Panc1 (cell line): ENCODE measurements around the gene NPHP4. TPM values are rescaled to one million over a fixed set of nuclear protein-coding genes. Genes with fewer than 3 reads are reported as not detected.
A peak's percentile ranks its signal among the peaks of the same experiment; 100 is the strongest.

Experiments used
- ATAC-seq: fragments of 200-7000 bp; cut with Tn5 transposase; 2 replicates; pipeline ENCODE4 v1.9.1; 2020; ENCODE audit warnings: mild to moderate bottlenecking, moderate library complexity
- BruUV-seq: library from RNA; stranded (reverse); fragments of 400-500 nt; replicated peaks from 2 replicates; lab custom pipeline; 2021; lab: Mats Ljungman, UMichigan
- CTCF ChIA-PET: fragments of 300-600 bp; sonication (Branson Sonifier 250); formaldehyde crosslinking; loops from one replicate; lab custom pipeline; 2022; ENCODE audit warnings: antibody characterized with exemption; lab: Charles Lee
- POLR2A ChIA-PET: fragments of 300-600 bp; sonication (Branson Sonifier 250); formaldehyde crosslinking; loops from one replicate; lab custom pipeline; 2022; ENCODE audit warnings: antibody characterized with exemption; lab: Charles Lee
- DNase-seq: peaks from one replicate; pipeline ENCODE4 v3.0.0-alpha.2; 2010; ENCODE audit warnings: low read depth, low spot score
- H3K27ac ChIP-seq: 2 replicates; pipeline ENCODE4 v1.5.1; 2011; ENCODE audit warnings: mild to moderate bottlenecking, low read length, inconsistent platforms
- H3K27me3 ChIP-seq: fragments of 200-500 bp; sonication (Bioruptor generic); 2 replicates; pipeline ENCODE4 v1.6.0; 2014; ENCODE audit warnings: low read length, inconsistent platforms; ENCODE audit not compliant: control insufficient read depth, insufficient read depth
- H3K36me3 ChIP-seq: fragments of 200-500 bp; sonication (Bioruptor generic); 2 replicates; pipeline ENCODE4 v1.5.1; 2014; ENCODE audit warnings: inconsistent platforms, mild to moderate bottlenecking, low read length, moderate library complexity; ENCODE audit not compliant: control insufficient read depth, insufficient read depth
- H3K4me1 ChIP-seq: 2 replicates; pipeline ENCODE4 v1.5.1; 2011; ENCODE audit warnings: inconsistent platforms, mild to moderate bottlenecking, low read length, moderate library complexity; ENCODE audit not compliant: control insufficient read depth, insufficient read depth
- H3K4me3 ChIP-seq, 2 experiments: 2 replicates each; pipeline ENCODE4 v1.5.1; 2011 to 2012; ENCODE audit warnings: low read depth in 2 of 2, low read length in 2 of 2, mild to moderate bottlenecking in 2 of 2, inconsistent platforms in 1 of 2, moderate library complexity in 1 of 2
- H3K9me3 ChIP-seq: fragments of 200-500 bp; sonication (Bioruptor generic); 2 replicates; pipeline ENCODE4 v1.5.1; 2014; ENCODE audit warnings: low read depth, mild to moderate bottlenecking, inconsistent platforms, low read length, moderate library complexity; ENCODE audit not compliant: control insufficient read depth, insufficient read depth
- CTCF ChIP-seq: fragments of 450-650 bp; IDR thresholded peaks from 2 replicates; pipeline ENCODE4 v1.5.1; 2017; ENCODE audit warnings: mild to moderate bottlenecking
- POLR2AphosphoS5 ChIP-seq: IDR thresholded peaks from 2 replicates; pipeline ENCODE4 v1.6.1; 2012; ENCODE audit warnings: mild to moderate bottlenecking, low read depth, low read length, moderate library complexity
- SIN3A ChIP-seq: IDR thresholded peaks from 2 replicates; pipeline ENCODE4 v1.6.1; 2012; ENCODE audit warnings: low read depth, mild to moderate bottlenecking, low read length, moderate library complexity, borderline replicate concordance; ENCODE audit not compliant: insufficient read depth
- TCF7L2 ChIP-seq: IDR thresholded peaks from 2 replicates; pipeline ENCODE4 v1.6.1; 2011; ENCODE audit warnings: mild to moderate bottlenecking, low read depth, low read length, inconsistent platforms
- in situ Hi-C: cut with HindIII; loops from 2 replicates; pipeline ENCODE4 v1.10.0; 2016; ENCODE audit warnings: low sequenced_read_pairs, low pct_unique_long_range_greater_than_20kb
- intact Hi-C: fragments of 100-400 bp; cut with micrococcal nuclease; formaldehyde crosslinking; loops from one replicate; pipeline ENCODE4 v1.10.0; 2022; ENCODE audit not compliant: unreplicated experiment
- total RNA-seq: library from RNA; stranded (reverse); gene quantifications from one replicate; pipeline ENCODE4 v1.2.1, GENCODE V29; 2021; ENCODE audit not compliant: unreplicated experiment
- TF ChIP-seq, protein P1 (sequence below), 2 experiments: IDR thresholded peaks; 2 replicates each; pipeline ENCODE4 v1.6.1; 2011 to 2012; ENCODE audit warnings: low read depth in 2 of 2, control low read depth in 1 of 2, low read length in 1 of 2, mild to moderate bottlenecking in 1 of 2, moderate library complexity in 1 of 2; ENCODE audit not compliant: insufficient read depth in 1 of 2

The NPHP4 gene
- total RNA-seq, 1 experiment from 2014 or later, result 20.1 TPM

- intact Hi-C loops, result no loop called here
These were observed 48.7 kb upstream of the NPHP4 start for GRCh38 chr1:6040861-6041415.

DNA sequence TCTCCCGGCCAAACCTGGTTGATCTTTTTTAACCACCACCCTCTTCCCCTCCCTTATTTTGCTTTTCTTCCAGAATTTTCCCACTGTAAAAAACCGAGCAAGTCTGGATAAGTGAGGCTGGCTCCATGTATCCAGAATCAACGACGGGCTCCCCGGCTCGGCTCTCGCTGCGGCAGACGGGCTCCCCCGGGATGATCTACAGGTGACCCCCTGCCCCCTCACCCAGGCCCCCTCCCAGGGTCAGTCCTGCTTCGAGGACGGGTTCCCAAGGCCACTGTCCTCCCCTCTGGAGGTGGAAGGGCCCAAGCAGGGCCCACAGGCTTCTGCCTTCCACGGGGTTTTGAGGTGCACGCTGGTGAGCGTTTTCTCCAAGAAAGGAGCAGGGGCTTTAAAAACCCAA is 48.2 kb upstream of the NPHP4 start:
- TF ChIP-seq POLR2AphosphoS5 (no peak), CTCF (no peak), TCF7L2 (no peak)
- TF ChIP-seq, protein P1, sequence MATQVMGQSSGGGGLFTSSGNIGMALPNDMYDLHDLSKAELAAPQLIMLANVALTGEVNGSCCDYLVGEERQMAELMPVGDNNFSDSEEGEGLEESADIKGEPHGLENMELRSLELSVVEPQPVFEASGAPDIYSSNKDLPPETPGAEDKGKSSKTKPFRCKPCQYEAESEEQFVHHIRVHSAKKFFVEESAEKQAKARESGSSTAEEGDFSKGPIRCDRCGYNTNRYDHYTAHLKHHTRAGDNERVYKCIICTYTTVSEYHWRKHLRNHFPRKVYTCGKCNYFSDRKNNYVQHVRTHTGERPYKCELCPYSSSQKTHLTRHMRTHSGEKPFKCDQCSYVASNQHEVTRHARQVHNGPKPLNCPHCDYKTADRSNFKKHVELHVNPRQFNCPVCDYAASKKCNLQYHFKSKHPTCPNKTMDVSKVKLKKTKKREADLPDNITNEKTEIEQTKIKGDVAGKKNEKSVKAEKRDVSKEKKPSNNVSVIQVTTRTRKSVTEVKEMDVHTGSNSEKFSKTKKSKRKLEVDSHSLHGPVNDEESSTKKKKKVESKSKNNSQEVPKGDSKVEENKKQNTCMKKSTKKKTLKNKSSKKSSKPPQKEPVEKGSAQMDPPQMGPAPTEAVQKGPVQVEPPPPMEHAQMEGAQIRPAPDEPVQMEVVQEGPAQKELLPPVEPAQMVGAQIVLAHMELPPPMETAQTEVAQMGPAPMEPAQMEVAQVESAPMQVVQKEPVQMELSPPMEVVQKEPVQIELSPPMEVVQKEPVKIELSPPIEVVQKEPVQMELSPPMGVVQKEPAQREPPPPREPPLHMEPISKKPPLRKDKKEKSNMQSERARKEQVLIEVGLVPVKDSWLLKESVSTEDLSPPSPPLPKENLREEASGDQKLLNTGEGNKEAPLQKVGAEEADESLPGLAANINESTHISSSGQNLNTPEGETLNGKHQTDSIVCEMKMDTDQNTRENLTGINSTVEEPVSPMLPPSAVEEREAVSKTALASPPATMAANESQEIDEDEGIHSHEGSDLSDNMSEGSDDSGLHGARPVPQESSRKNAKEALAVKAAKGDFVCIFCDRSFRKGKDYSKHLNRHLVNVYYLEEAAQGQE (IDR thresholded peaks at IDR 0.05; ENCODE audit: insufficient read depth in 1 of 2, low read depth in 2 of 2, low read length in 1 of 2), result no peak
- intact Hi-C loops, result no loop called here
- H3K9me3 ChIP-seq, result no peaks in the 10 kb centered on the region
- no peak for ATAC-seq
- CTCF ChIA-PET, result no interaction called here
- H3K4me1 ChIP-seq, result peaks cover 13% of the 10 kb centered on the region
- H3K27me3 ChIP-seq, result no peaks in the 10 kb centered on the region
- POLR2A ChIA-PET, result no interaction called here
- no peak overlapping the region for H3K27ac ChIP-seq
- H3K36me3 ChIP-seq, result no peaks in the 10 kb centered on the region
- DNase-seq, result no peak
- in situ Hi-C loops, result no loop called here
- no peak overlapping the region for H3K4me3 ChIP-seq
- no TSS peak for BruUV-seq

More at GRCh38 chr1:6040861-6041415, 48.7 kb upstream of the NPHP4 start:
- Histone ChIP-seq H3K4me3 (no peak overlapping the region), H3K9me3 (no peaks in the 10 kb centered on the region), H3K27me3 (no peaks in the 10 kb centered on the region), H3K4me1 (peaks cover 13% of the 10 kb centered on the region), H3K27ac (no peak overlapping the region), H3K36me3 (no peaks in the 10 kb centered on the region)
- in situ Hi-C loops, result no loop called here
- no TSS peak for BruUV-seq
- DNase-seq (no peak), ATAC-seq (peak; percentile 6; the same call in 1 of the 2 replicates)
- ChIA-PET CTCF (no interaction called here), POLR2A (no interaction called here)
- TF ChIP-seq SIN3A (no peak), TCF7L2 (no peak), POLR2AphosphoS5 (no peak), CTCF (no peak)
- TF ChIP-seq, protein P1 (IDR thresholded peaks at IDR 0.05; ENCODE audit: insufficient read depth in 1 of 2, low read depth in 2 of 2, low read length in 1 of 2), result no peak
